NCI-H146 treated with DMSO at 0.1 percent for 48 hours (cell line): ENCODE data around the gene LAMA5.

Source experiments
- DNase-seq: peaks from one replicate; lab custom pipeline; 2025; ENCODE audit not compliant: unreplicated experiment; lab: John Stamatoyannopoulos, UW

LAMA5 gene

GRCh38 chr20:62370807-62371587 lies 3.9 kb upstream of the LAMA5 start:
- no peak for DNase-seq

- no peak for DNase-seq
Observed at GRCh38 chr20:62370115-62370806, 3.1 kb upstream of the LAMA5 start.

- no peak for DNase-seq
Observed at GRCh38 chr20:62369815-62370114, 2.7 kb upstream of the LAMA5 start.

- no peak for DNase-seq
Observed at GRCh38 chr20:62368976-62369814, 2.1 kb upstream of the LAMA5 start.

GRCh38 chr20:62368392-62368975 lies 1.4 kb upstream of the LAMA5 start:
- DNase-seq = peak; percentile 36

- peak; percentile 69 for DNase-seq
Observed at GRCh38 chr20:62367633-62368391, 700 bp upstream of the LAMA5 start.

- DNase-seq = peak; percentile 27
Observed at GRCh38 chr20:62366370-62367135, 559 bp downstream of the LAMA5 start.

GRCh38 chr20:62365814-62366369 lies 1.2 kb downstream of the LAMA5 start:
- DNase-seq = no peak

- DNase-seq = no peak
Observed at GRCh38 chr20:62364911-62365736, 2.0 kb downstream of the LAMA5 start.

- DNase-seq = no peak
Observed at GRCh38 chr20:62363920-62364851, 2.9 kb downstream of the LAMA5 start.

- no peak for DNase-seq
Observed at GRCh38 chr20:62362991-62363919, 3.9 kb downstream of the LAMA5 start.

GRCh38 chr20:62362590-62362940 lies 4.5 kb downstream of the LAMA5 start:
- no peak for DNase-seq

GRCh38 chr20:62361799-62362589 lies 5.1 kb downstream of the LAMA5 start:
- no peak for DNase-seq

- DNase-seq = no peak
Observed at GRCh38 chr20:62360854-62361798, 6.0 kb downstream of the LAMA5 start.
